HS-5 (cell line): Measurements from ENCODE around the gene TMEM18.
"Not testable (repeated sequence)": the region's sequence is repeated elsewhere in the genome, so short reads cannot be mapped to it uniquely, and the experiment has no call there.

Experiments
- DNase-seq: peaks from one replicate; pipeline ENCODE4 v3.0.0-alpha.2; 2012; ENCODE audit warnings: low read depth

Gene TMEM18

DNA sequence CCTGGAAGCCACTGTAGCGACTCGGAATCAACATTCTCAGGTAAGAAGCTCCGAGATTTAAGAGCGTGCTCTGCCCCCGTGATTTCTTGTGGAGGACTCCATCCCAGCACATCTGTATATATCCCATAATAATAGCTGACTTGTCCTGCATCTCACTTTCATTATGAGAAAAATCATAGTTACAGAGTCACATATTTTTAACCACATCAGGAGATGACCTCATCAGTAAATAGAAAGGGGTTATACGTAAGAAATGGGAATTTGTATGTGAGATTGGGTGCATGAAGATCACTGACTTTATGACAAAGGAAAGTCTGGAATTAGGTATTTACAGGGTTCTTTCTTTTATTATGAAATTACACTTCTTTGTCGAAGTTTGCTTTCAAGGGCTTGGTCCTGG lies 16.4 kb upstream of the TMEM18 start:
- no peak for DNase-seq

DNA sequence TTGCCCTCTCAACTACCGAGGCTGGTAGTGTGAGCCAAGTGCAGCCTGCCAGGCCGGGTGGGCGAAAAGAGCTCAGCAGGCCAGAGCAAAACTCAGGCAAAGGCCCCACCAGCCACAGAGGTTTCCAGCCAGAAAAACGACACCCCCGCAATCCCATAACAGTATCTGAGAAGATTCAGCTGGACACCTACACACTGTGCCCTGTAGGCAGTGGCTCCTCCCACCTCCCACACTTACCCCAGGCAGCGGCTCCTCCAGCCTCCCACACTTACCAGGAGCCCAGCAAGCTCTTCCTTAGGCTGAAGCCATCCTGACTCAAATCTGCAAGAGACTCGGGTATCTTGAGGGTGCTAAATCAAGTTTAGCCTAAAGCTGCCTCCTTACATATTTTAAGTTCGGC lies 15.6 kb upstream of the TMEM18 start:
- no peak for DNase-seq

- DNase-seq, result no peak
Measured at GRCh38 chr2:691821-692761, 14.9 kb upstream of the TMEM18 start.

DNA sequence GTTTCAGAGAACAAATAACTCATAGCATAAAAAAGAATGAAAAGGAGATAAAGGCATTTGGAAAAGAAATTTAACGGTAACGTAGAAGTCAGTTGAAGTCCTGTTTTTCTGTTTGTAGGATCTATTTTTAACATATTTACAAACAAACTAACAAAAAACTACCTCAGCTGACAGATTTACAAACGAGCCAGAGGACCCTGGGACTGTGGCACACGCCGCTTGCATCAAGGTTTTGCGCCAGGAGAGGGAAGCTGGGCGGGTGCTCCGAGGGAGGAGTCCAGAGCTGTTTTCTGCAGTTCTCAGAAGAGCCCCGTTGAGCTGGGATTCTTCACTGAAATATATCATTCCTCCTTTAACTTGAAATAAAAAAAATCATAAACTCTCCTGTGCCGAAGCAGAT lies 13.6 kb upstream of the TMEM18 start:
- no peak for DNase-seq

DNA sequence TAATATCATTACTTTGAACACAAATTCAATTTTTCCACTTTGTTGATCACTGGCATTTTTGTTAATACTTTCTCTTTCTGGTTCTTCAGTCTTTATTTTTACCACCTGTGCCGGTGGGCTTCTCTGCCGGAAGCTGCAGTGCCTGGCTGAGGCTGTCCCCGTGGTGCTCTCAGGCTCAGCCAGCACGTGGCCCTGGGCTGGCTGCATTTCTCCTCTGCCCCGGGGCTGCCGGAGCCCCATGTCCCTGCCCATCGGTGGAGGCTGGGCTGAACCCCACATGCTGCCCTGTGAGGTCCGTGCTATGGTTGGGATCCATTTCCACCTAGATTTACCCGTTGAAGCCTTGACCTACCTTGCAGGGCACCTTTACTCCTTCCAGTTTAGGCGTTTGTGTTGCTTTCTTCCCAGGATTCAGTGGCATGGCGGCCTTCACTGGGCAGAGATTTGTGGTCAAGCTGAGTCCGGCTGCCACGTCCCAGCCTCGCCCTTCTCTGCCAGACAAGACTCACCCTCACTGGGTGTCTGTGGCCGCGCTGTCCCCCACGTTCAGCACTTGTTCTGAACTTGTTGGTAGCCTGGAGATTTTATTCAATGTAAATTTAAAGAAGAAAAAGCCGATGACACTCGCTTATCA lies 12.8 kb upstream of the TMEM18 start:
- no peak for DNase-seq

GRCh38 chr2:689237-689636 lies 12.0 kb upstream of the TMEM18 start:
- DNase-seq, result no peak

DNA sequence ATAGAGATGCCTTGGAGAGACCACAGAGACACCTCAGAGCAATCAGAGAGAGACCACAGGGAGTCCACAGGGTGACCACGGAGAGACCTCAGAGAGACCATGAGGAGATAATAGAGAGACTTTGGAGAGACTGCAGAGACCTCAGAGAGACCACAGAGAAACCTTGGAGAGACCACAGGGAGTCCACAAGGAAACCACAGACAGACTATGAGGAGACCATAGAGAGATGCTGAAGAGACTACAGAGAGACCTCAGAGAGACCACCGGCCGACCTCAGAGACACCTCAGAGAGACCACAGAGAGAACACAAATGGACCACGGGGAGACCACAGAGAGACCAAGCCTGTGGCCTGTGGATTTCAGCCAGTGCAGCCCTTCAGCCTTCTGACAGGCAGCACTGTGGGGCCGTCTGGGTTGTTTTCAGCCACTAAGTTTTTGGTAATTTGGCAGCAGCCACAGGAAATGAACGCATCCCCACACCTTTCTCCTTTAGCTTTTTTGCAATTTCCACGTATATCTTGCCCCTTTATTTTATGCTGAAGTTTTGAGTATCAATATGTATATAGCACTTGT lies 11.4 kb upstream of the TMEM18 start:
- no peak for DNase-seq

DNA sequence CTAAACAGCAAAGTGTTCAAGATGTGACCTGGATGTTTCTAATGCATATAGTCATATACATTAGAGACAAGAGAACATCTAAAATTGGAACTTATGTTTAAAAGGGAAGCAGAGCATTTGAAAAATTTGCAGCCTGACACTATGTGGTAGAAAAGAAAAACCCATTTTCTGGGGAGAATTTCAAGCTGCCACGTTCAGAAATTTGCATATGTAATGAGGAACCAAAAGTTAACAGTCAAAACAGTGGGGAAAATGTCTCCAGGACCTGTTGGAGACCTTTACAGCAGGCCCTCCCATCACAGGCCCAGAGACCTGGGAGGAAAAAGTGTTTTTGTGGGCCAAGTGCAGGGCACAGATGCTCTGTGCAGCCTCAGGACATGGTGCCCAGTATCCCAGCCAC lies 8.2 kb upstream of the TMEM18 start:
- no peak for DNase-seq

- DNase-seq, result not testable (repeated sequence)
Measured at GRCh38 chr2:684913-685312, 7.7 kb upstream of the TMEM18 start.

GRCh38 chr2:682226-682625 lies 5.0 kb upstream of the TMEM18 start:
- DNase-seq, result no peak

GRCh38 chr2:681312-681711 lies 4.1 kb upstream of the TMEM18 start:
- DNase-seq, result no peak

DNA sequence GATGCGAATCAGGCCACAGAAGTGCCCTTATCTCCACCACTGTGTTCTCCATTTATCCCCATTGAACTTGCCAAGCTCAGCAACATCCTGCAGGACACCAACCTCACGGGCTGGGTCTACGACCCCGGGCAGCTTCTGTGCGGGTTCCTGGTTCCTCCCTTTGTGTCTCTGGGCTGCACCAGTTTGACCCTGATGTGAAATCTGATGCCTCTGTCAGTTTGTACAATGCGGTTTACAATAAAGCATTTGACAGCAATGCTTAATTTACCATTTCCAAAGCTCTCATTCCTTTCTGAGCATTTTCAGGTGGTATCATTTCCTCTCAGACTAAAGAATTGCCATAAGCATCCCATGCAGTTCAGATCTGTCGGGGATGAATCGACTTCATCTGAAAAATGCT lies 3.3 kb upstream of the TMEM18 start:
- no peak for DNase-seq

GRCh38 chr2:678964-679363 lies 1.8 kb upstream of the TMEM18 start:
- no peak for DNase-seq

- no peak for DNase-seq
Measured at GRCh38 chr2:677959-678550, 849 bp upstream of the TMEM18 start.

DNA sequence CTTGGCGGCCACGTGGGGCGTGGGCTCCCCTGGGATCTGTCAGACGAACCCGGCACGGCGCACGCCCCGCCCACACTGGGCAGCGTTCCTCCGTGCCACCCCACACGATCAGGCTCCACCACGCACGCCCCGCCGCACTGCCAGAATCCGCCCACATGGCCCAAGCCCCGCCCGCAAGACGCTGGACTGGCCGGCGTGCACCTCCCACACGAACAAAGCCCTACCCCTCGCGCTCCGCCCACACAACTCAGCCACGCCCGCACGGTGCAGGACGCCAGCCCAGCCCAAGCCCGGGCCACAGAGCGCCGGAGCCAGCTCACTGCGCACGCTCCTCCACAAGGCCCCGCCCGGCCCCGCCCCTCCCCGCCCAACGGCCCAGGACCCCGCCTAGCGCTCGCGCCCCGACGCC lies 555 bp downstream of the TMEM18 start:
- peak; percentile 77 for DNase-seq

DNA sequence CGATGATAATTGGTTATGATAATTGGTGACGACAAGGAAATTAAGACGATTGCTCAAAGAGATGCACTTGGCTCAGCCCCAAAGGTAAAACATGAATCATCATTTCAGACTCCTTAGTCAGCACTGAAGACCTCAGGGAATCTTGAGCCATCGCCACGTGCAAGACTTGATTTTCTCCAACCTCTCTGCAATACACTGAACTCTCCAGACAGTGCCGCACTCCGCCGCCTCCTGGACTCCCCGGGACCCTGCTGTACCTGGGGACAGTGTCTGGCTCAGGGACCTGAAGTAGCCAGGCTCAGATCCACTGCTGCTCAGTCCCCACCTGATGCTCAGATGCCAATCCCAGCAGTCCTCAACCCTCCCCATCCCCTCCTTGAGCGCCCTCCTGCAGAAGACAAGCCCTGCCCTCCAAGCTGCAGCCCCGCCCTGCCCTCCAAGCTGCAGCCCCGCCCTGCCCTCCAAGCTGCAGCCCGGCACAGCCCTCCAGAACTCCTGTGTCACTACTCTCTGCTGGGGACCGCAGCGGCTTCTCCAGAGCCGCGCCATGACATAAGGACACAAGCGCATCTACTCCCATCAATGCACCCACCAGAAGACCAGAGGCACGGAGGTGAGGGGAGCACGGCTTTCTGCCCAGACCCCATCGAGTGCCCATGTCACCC lies 1.1 kb downstream of the TMEM18 start:
- DNase-seq, result peak; percentile 84

GRCh38 chr2:675460-675859 lies 1.7 kb downstream of the TMEM18 start:
- DNase-seq, result no peak

- no peak for DNase-seq
Measured at GRCh38 chr2:675051-675450, 2.2 kb downstream of the TMEM18 start.

GRCh38 chr2:674321-674985 lies 2.8 kb downstream of the TMEM18 start:
- no peak for DNase-seq

DNA sequence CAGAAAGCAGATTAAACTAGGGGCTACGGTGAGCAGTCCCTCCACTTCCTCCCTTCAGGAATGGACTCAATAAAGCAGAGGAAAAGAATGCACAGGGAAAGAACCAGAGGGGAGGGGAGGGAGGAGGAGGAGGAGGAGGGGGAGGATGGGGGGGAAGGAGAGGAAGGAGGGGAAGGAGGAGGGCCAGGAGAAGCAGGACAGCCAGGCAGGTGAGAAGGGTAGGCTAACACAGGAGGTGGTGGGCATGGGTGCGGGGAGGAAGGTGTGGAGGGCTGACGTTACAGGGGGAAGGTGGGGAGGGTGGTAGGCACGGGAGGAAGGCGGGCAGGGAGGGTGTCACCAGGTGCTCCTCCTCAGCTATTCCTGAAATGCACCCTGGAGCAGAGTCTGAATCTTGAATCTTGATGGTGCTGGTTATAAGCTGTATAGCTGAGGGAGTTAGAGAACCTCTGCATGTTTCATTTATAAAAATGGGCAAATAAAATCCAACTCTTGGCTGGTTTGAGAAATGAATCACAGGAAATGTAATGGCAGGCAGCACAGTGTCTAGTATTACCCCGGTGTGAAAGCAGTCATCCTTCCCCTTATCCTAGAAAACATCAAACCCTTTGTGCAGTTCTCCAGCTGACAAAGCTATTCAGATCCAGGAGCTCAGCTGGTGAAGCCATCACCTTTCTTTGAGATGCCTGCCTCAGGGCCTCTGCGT lies 3.4 kb downstream of the TMEM18 start:
- DNase-seq, result no peak

GRCh38 chr2:673016-673415 lies 4.2 kb downstream of the TMEM18 start:
- no peak for DNase-seq
